Measurements from ENCODE around the gene SLC49A4. TPM values are rescaled to one million over a fixed set of nuclear protein-coding genes. Genes with fewer than 3 reads are reported as not detected.

SLC49A4 gene
- polyA plus RNA-seq, 2 of the 4 experiments (the other 2 are of a cell fraction) = 11.1 to 16.2 TPM

DNA sequence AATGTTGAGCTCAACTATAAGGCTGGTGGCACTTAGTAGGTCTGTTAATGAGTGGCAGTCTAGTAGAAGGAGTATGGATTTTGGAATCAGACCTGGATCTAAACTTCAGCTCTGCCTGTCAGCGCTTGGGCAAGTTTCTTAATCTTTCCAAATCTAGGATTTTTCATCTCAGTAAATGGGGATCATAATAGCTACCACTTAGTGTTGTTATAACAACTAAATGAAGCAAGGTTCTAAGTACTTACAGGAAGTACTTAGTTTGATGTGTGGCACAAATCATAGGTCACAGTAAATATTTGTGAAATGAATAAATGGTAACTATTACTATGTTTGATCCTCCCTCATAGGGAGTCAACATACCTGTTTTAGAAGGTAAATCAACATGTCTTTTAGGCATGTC lies 31.4 kb downstream of the SLC49A4 start (continued):
- no peak for TF ChIP-seq CBX2 (IDR thresholded peaks at IDR 0.05; ENCODE audit: borderline replicate concordance, low read depth)
- no peak for TF ChIP-seq KDM5A (IDR thresholded peaks at IDR 0.05)
- no peak for TF ChIP-seq PHF8 (IDR thresholded peaks at IDR 0.05; ENCODE audit: borderline replicate concordance, low read depth)

DNA sequence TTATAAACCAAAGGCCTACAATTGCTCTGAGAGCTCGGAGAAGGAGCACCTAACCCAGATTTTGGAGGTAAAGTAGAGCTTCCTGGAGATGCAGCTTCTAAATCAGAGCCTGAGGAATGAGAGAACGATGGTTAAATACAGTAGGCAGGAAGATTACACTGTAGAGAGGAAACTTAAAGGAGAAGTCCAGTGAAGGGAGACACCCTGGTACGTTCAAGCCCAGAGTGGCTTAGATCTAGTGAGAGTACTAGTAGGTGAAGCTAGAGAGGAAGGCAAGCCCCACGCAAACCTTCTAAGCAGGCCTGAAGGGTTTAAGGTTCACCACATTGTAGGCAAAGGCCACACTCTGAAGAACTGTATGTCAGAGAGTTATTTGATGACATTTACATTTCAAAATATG lies 33.4 kb downstream of the SLC49A4 start:
- H3K27ac ChIP-seq = no peak overlapping the region
- ATAC-seq (no peak), DNase-seq (ENCODE audit: low read depth in 1 of 2, low spot score in 1 of 2) (no peak), FAIRE-seq (no peak)
- H3K9me3 ChIP-seq = no peaks in the 10 kb centered on the region
- TF ChIP-seq PHF8 (IDR thresholded peaks at IDR 0.05; ENCODE audit: borderline replicate concordance, low read depth) = no peak
- TF ChIP-seq, protein P1, sequence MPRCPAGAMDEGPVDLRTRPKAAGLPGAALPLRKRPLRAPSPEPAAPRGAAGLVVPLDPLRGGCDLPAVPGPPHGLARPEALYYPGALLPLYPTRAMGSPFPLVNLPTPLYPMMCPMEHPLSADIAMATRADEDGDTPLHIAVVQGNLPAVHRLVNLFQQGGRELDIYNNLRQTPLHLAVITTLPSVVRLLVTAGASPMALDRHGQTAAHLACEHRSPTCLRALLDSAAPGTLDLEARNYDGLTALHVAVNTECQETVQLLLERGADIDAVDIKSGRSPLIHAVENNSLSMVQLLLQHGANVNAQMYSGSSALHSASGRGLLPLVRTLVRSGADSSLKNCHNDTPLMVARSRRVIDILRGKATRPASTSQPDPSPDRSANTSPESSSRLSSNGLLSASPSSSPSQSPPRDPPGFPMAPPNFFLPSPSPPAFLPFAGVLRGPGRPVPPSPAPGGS (IDR thresholded peaks at IDR 0.05) = no peak
- no peak for TF ChIP-seq ESRRA (IDR thresholded peaks at IDR 0.05; ENCODE audit: borderline replicate concordance, low read length)
- TF ChIP-seq, protein P2, sequence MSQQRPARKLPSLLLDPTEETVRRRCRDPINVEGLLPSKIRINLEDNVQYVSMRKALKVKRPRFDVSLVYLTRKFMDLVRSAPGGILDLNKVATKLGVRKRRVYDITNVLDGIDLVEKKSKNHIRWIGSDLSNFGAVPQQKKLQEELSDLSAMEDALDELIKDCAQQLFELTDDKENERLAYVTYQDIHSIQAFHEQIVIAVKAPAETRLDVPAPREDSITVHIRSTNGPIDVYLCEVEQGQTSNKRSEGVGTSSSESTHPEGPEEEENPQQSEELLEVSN (IDR thresholded peaks at IDR 0.05; ENCODE audit: borderline replicate concordance, low read depth) = no peak
- TF ChIP-seq EP300 (IDR thresholded peaks at IDR 0.05) = no peak
- TF ChIP-seq, protein P3, sequence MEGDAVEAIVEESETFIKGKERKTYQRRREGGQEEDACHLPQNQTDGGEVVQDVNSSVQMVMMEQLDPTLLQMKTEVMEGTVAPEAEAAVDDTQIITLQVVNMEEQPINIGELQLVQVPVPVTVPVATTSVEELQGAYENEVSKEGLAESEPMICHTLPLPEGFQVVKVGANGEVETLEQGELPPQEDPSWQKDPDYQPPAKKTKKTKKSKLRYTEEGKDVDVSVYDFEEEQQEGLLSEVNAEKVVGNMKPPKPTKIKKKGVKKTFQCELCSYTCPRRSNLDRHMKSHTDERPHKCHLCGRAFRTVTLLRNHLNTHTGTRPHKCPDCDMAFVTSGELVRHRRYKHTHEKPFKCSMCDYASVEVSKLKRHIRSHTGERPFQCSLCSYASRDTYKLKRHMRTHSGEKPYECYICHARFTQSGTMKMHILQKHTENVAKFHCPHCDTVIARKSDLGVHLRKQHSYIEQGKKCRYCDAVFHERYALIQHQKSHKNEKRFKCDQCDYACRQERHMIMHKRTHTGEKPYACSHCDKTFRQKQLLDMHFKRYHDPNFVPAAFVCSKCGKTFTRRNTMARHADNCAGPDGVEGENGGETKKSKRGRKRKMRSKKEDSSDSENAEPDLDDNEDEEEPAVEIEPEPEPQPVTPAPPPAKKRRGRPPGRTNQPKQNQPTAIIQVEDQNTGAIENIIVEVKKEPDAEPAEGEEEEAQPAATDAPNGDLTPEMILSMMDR (IDR thresholded peaks at IDR 0.05) = no peak
- TF ChIP-seq HOXB13 (CRISPR knock-in tag; IDR thresholded peaks at IDR 0.05; ENCODE audit: low read depth) = no peak
- no peak for TF ChIP-seq ZFP36 (IDR thresholded peaks at IDR 0.05; ENCODE audit: borderline replicate concordance, partially characterized antibody)
- TF ChIP-seq, protein P4, sequence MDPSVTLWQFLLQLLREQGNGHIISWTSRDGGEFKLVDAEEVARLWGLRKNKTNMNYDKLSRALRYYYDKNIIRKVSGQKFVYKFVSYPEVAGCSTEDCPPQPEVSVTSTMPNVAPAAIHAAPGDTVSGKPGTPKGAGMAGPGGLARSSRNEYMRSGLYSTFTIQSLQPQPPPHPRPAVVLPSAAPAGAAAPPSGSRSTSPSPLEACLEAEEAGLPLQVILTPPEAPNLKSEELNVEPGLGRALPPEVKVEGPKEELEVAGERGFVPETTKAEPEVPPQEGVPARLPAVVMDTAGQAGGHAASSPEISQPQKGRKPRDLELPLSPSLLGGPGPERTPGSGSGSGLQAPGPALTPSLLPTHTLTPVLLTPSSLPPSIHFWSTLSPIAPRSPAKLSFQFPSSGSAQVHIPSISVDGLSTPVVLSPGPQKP (IDR thresholded peaks at IDR 0.05; ENCODE audit: low read depth, low read length) = no peak
- no peak for TF ChIP-seq HOXA7 (CRISPR knock-in tag; IDR thresholded peaks at IDR 0.05)
- TF ChIP-seq ZSCAN20 (CRISPR knock-in tag; IDR thresholded peaks at IDR 0.05) = no peak
- TF ChIP-seq KDM5A (IDR thresholded peaks at IDR 0.05) = no peak
- TF ChIP-seq TFCP2L1 (CRISPR knock-in tag; IDR thresholded peaks at IDR 0.05) = no peak
- TF ChIP-seq BHLHE40 (IDR thresholded peaks at IDR 0.05; ENCODE audit: low read depth, low read length) = no peak
- TF ChIP-seq, protein P5, sequence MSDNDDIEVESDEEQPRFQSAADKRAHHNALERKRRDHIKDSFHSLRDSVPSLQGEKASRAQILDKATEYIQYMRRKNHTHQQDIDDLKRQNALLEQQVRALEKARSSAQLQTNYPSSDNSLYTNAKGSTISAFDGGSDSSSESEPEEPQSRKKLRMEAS (IDR thresholded peaks at IDR 0.05) = no peak
- TF ChIP-seq RNF2 (IDR thresholded peaks at IDR 0.05; ENCODE audit: borderline replicate concordance, low read depth) = no peak
- TF ChIP-seq POLR2AphosphoS2 (conservative IDR thresholded peaks at IDR 0.05; ENCODE audit: low read length) = no peak
- H3K4me2 ChIP-seq = no peak overlapping the region
- WGBS (ENCODE audit: missing lambda C conversion rate) = 90% methylated on average over 4 of the region's 4 CpGs
- no peak overlapping the region for H3K4me3 ChIP-seq
- ChIA-PET CTCF (no interaction called here), POLR2A (no interaction called here)
- no peaks in the 10 kb centered on the region for H3K4me1 ChIP-seq

DNA sequence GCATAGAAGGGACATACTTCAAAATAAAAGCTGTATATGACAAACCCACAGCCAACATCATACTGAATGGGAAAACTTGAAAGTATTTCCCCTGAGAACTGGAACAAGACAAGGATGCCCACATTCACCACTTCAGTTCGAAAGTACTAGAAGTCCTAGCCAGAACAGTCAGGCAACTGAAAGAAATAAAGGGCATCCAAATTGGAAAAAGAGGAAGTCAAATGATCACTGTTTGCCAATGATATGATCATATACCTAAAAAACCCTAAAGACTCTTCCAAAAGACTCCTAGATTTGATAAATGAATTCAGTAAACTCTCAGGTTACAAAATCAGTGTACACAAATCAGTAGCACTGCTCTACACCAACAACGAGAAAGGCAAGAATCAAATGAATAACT lies 40.7 kb downstream of the SLC49A4 start:
- DNase-seq (ENCODE audit: low read depth in 1 of 2, low spot score in 1 of 2) = no peak
- Histone ChIP-seq H3K4me2 (no peak overlapping the region), H3K9me3 (no peaks in the 10 kb centered on the region), H3K4me1 (no peaks in the 10 kb centered on the region), H3K4me3 (no peak overlapping the region), H3K27ac (no peak overlapping the region)
- CTCF ChIA-PET = no interaction called here
- 81% methylated on average over 2 of the region's 2 CpGs for WGBS (ENCODE audit: missing lambda C conversion rate)
- no peak for FAIRE-seq
- ATAC-seq = no peak
- POLR2A ChIA-PET = no interaction called here
- no peak for TF ChIP-seq EHMT2 (IDR thresholded peaks at IDR 0.05; ENCODE audit: low read depth)
- TF ChIP-seq, protein P5 (IDR thresholded peaks at IDR 0.05) = no peak
- TF ChIP-seq, protein P2 (IDR thresholded peaks at IDR 0.05; ENCODE audit: borderline replicate concordance, low read depth) = no peak
- no peak for TF ChIP-seq FOSL2 (IDR thresholded peaks at IDR 0.05)
- no peak for TF ChIP-seq FOSL2 (CRISPR knock-in tag; IDR thresholded peaks at IDR 0.05)
- TF ChIP-seq NR3C1 (IDR thresholded peaks at IDR 0.05) = no peak
- TF ChIP-seq EHF (CRISPR knock-in tag; IDR thresholded peaks at IDR 0.05) = no peak
- no peak for TF ChIP-seq JUNB (IDR thresholded peaks at IDR 0.05)
- no peak for TF ChIP-seq CBX2 (IDR thresholded peaks at IDR 0.05; ENCODE audit: borderline replicate concordance, low read depth)
- no peak for TF ChIP-seq SMC3 (IDR thresholded peaks at IDR 0.05)
- TF ChIP-seq ZNF302 (CRISPR knock-in tag; IDR thresholded peaks at IDR 0.05) = no peak
- no peak for TF ChIP-seq HOXB5 (CRISPR knock-in tag; IDR thresholded peaks at IDR 0.05)
- TF ChIP-seq, protein P4 (IDR thresholded peaks at IDR 0.05; ENCODE audit: low read depth, low read length) = no peak
- TF ChIP-seq HEYL (CRISPR knock-in tag; IDR thresholded peaks at IDR 0.05) = no peak
- no peak for TF ChIP-seq FOSB (CRISPR knock-in tag; IDR thresholded peaks at IDR 0.05)
- TF ChIP-seq HOXB13 (CRISPR knock-in tag; IDR thresholded peaks at IDR 0.05; ENCODE audit: low read depth) = no peak
- TF ChIP-seq BHLHE40 (IDR thresholded peaks at IDR 0.05; ENCODE audit: low read depth, low read length) = no peak

Measured in A549 (cell line).